Panc1 (cell line): ENCODE measurements around the gene TTBK1. TPM values are rescaled to one million over a fixed set of nuclear protein-coding genes. Genes with fewer than 3 reads are reported as not detected.

Source experiments
- ATAC-seq: fragments of 200-7000 bp; cut with Tn5 transposase; 2 replicates; pipeline ENCODE4 v1.9.1; 2020; ENCODE audit warnings: mild to moderate bottlenecking, moderate library complexity
- BruUV-seq: library from RNA; stranded (reverse); fragments of 400-500 nt; replicated peaks from 2 replicates; lab custom pipeline; 2021; lab: Mats Ljungman, UMichigan
- CTCF ChIA-PET: fragments of 300-600 bp; sonication (Branson Sonifier 250); formaldehyde crosslinking; loops from one replicate; lab custom pipeline; 2022; ENCODE audit warnings: antibody characterized with exemption; lab: Charles Lee
- POLR2A ChIA-PET: fragments of 300-600 bp; sonication (Branson Sonifier 250); formaldehyde crosslinking; loops from one replicate; lab custom pipeline; 2022; ENCODE audit warnings: antibody characterized with exemption; lab: Charles Lee
- DNase-seq: peaks from one replicate; pipeline ENCODE4 v3.0.0-alpha.2; 2010; ENCODE audit warnings: low read depth, low spot score
- H3K27ac ChIP-seq: 2 replicates; pipeline ENCODE4 v1.5.1; 2011; ENCODE audit warnings: mild to moderate bottlenecking, low read length, inconsistent platforms
- H3K27me3 ChIP-seq: fragments of 200-500 bp; sonication (Bioruptor generic); 2 replicates; pipeline ENCODE4 v1.6.0; 2014; ENCODE audit warnings: low read length, inconsistent platforms; ENCODE audit not compliant: control insufficient read depth, insufficient read depth
- H3K36me3 ChIP-seq: fragments of 200-500 bp; sonication (Bioruptor generic); 2 replicates; pipeline ENCODE4 v1.5.1; 2014; ENCODE audit warnings: inconsistent platforms, mild to moderate bottlenecking, low read length, moderate library complexity; ENCODE audit not compliant: control insufficient read depth, insufficient read depth
- H3K4me1 ChIP-seq: 2 replicates; pipeline ENCODE4 v1.5.1; 2011; ENCODE audit warnings: inconsistent platforms, mild to moderate bottlenecking, low read length, moderate library complexity; ENCODE audit not compliant: control insufficient read depth, insufficient read depth
- H3K4me3 ChIP-seq, 2 experiments: 2 replicates each; pipeline ENCODE4 v1.5.1; 2011 to 2012; ENCODE audit warnings: low read depth in 2 of 2, low read length in 2 of 2, mild to moderate bottlenecking in 2 of 2, inconsistent platforms in 1 of 2, moderate library complexity in 1 of 2
- H3K9me3 ChIP-seq: fragments of 200-500 bp; sonication (Bioruptor generic); 2 replicates; pipeline ENCODE4 v1.5.1; 2014; ENCODE audit warnings: low read depth, mild to moderate bottlenecking, inconsistent platforms, low read length, moderate library complexity; ENCODE audit not compliant: control insufficient read depth, insufficient read depth
- POLR2AphosphoS5 ChIP-seq: IDR thresholded peaks from 2 replicates; pipeline ENCODE4 v1.6.1; 2012; ENCODE audit warnings: mild to moderate bottlenecking, low read depth, low read length, moderate library complexity
- SIN3A ChIP-seq: IDR thresholded peaks from 2 replicates; pipeline ENCODE4 v1.6.1; 2012; ENCODE audit warnings: low read depth, mild to moderate bottlenecking, low read length, moderate library complexity, borderline replicate concordance; ENCODE audit not compliant: insufficient read depth
- TCF7L2 ChIP-seq: IDR thresholded peaks from 2 replicates; pipeline ENCODE4 v1.6.1; 2011; ENCODE audit warnings: mild to moderate bottlenecking, low read depth, low read length, inconsistent platforms
- in situ Hi-C: cut with HindIII; loops from 2 replicates; pipeline ENCODE4 v1.10.0; 2016; ENCODE audit warnings: low sequenced_read_pairs, low pct_unique_long_range_greater_than_20kb
- intact Hi-C: fragments of 100-400 bp; cut with micrococcal nuclease; formaldehyde crosslinking; loops from one replicate; pipeline ENCODE4 v1.10.0; 2022; ENCODE audit not compliant: unreplicated experiment
- total RNA-seq: library from RNA; stranded (reverse); gene quantifications from one replicate; pipeline ENCODE4 v1.2.1, GENCODE V29; 2021; ENCODE audit not compliant: unreplicated experiment
- TF ChIP-seq, protein P1 (sequence below): fragments of 450-650 bp; IDR thresholded peaks from 2 replicates; pipeline ENCODE4 v1.5.1; 2017; ENCODE audit warnings: mild to moderate bottlenecking
- TF ChIP-seq, protein P2 (sequence below), 2 experiments: IDR thresholded peaks; 2 replicates each; pipeline ENCODE4 v1.6.1; 2011 to 2012; ENCODE audit warnings: low read depth in 2 of 2, control low read depth in 1 of 2, low read length in 1 of 2, mild to moderate bottlenecking in 1 of 2, moderate library complexity in 1 of 2; ENCODE audit not compliant: insufficient read depth in 1 of 2

TTBK1 gene
- total RNA-seq, 1 experiment from 2014 or later = 0.10 TPM

DNA sequence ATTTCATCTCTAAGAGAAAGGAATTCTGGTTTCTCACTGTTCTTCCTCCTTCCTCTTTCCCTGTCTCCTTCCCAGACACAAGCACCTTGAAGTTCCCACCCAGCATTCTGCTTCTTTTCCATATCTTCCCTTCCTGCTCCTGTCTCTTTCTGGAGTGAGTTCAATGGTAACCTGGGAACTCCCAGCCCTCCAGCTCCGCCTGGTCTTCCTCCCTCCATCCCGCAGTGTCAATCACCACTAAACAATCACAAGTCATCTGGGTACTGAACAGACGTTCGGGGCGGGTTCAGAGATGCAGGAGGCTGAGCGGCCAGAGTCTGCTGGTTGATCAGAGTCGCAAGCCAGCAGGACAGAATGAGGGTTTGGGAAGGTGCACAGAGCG lies 7.7 kb downstream of the TTBK1 start:
- Histone ChIP-seq H3K4me3 (no peak overlapping the region), H3K36me3 (no peaks in the 10 kb centered on the region), H3K27ac (no peak overlapping the region), H3K27me3 (peaks cover 1% of the 10 kb centered on the region; the same call in 1 of the 2 replicates), H3K4me1 (peaks cover 9% of the 10 kb centered on the region), H3K9me3 (no peaks in the 10 kb centered on the region)
- no peak for TF ChIP-seq SIN3A
- ATAC-seq (no peak), DNase-seq (no peak)
- ChIA-PET POLR2A (no interaction called here), CTCF (no interaction called here)
- no TSS peak for BruUV-seq
- intact Hi-C loops (no loop called here), in situ Hi-C loops (no loop called here)

DNA sequence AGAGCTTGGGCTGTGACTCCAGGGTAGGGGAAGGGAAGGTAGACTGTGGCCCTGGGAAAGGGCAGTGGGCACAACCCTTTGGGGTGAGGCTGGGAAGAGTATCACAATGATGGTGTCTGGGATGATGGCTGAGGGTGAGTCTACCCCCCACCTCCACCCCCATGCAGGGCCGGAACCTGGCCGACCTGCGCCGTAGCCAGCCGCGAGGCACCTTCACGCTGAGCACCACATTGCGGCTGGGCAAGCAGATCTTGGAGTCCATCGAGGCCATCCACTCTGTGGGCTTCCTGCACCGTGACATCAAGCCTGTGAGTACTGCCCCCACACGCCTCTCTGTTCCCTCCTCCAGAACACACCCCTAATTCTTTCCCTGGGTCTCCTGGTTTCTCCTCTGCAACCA lies 10.1 kb downstream of the TTBK1 start:
- ChIA-PET CTCF (no interaction called here), POLR2A (interaction anchor here (0.6 kb wide), 2 partner anchors 19 to 83 kb away, joined by 4 read pairs; no protein-coding TSS in a partner anchor)
- no peaks in the 10 kb centered on the region for H3K36me3 ChIP-seq
- H3K27me3 ChIP-seq = no peaks in the 10 kb centered on the region; the same call in 1 of the 2 replicates
- no TSS peak for BruUV-seq
- no peaks in the 10 kb centered on the region; the same call in 1 of the 2 replicates for H3K4me1 ChIP-seq
- intact Hi-C loops (no loop called here), in situ Hi-C loops (no loop called here)
- TF ChIP-seq, protein P1, sequence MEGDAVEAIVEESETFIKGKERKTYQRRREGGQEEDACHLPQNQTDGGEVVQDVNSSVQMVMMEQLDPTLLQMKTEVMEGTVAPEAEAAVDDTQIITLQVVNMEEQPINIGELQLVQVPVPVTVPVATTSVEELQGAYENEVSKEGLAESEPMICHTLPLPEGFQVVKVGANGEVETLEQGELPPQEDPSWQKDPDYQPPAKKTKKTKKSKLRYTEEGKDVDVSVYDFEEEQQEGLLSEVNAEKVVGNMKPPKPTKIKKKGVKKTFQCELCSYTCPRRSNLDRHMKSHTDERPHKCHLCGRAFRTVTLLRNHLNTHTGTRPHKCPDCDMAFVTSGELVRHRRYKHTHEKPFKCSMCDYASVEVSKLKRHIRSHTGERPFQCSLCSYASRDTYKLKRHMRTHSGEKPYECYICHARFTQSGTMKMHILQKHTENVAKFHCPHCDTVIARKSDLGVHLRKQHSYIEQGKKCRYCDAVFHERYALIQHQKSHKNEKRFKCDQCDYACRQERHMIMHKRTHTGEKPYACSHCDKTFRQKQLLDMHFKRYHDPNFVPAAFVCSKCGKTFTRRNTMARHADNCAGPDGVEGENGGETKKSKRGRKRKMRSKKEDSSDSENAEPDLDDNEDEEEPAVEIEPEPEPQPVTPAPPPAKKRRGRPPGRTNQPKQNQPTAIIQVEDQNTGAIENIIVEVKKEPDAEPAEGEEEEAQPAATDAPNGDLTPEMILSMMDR = no peak
- TF ChIP-seq, protein P2, sequence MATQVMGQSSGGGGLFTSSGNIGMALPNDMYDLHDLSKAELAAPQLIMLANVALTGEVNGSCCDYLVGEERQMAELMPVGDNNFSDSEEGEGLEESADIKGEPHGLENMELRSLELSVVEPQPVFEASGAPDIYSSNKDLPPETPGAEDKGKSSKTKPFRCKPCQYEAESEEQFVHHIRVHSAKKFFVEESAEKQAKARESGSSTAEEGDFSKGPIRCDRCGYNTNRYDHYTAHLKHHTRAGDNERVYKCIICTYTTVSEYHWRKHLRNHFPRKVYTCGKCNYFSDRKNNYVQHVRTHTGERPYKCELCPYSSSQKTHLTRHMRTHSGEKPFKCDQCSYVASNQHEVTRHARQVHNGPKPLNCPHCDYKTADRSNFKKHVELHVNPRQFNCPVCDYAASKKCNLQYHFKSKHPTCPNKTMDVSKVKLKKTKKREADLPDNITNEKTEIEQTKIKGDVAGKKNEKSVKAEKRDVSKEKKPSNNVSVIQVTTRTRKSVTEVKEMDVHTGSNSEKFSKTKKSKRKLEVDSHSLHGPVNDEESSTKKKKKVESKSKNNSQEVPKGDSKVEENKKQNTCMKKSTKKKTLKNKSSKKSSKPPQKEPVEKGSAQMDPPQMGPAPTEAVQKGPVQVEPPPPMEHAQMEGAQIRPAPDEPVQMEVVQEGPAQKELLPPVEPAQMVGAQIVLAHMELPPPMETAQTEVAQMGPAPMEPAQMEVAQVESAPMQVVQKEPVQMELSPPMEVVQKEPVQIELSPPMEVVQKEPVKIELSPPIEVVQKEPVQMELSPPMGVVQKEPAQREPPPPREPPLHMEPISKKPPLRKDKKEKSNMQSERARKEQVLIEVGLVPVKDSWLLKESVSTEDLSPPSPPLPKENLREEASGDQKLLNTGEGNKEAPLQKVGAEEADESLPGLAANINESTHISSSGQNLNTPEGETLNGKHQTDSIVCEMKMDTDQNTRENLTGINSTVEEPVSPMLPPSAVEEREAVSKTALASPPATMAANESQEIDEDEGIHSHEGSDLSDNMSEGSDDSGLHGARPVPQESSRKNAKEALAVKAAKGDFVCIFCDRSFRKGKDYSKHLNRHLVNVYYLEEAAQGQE (IDR thresholded peaks at IDR 0.05; ENCODE audit: insufficient read depth in 1 of 2, low read depth in 2 of 2, low read length in 1 of 2) = no peak
- no peak for TF ChIP-seq SIN3A
- TF ChIP-seq POLR2AphosphoS5 = no peak
- no peak for TF ChIP-seq TCF7L2
- no peak overlapping the region for H3K4me3 ChIP-seq
- no peak overlapping the region for H3K27ac ChIP-seq
- no peaks in the 10 kb centered on the region for H3K9me3 ChIP-seq
- ATAC-seq (no peak), DNase-seq (no peak)

DNA sequence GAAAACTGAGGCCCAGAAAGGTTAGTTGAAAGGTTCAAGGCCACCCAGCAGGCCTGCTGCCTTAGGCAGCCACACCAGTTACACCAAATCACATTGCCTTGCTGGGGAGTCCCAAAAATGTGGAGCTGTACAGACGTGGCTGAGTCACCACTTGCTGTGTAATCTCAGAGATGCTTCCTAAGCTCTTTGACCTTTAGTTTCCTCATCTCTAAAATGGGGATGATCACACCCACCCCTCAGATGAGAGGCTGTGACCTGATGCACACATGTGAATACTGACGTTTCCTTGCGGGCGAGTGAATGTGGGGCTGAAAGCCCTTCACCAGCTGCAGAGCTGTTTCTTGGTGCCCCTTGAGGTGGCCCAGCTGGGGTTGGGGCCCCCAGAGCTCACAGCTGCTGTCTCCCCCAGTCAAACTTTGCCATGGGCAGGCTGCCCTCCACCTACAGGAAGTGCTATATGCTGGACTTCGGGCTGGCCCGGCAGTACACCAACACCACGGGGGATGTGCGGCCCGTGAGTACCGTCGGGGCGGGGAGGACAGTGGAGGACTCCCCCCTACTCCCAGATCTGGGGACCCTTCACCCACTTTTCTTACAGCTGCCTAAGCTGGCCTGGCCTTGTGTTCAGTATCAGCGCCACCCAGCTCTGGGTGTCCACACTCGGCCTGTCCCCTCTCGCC lies 11.0 kb downstream of the TTBK1 start:
- no peak for ATAC-seq
- Histone ChIP-seq H3K36me3 (no peaks in the 10 kb centered on the region), H3K27me3 (no peaks in the 10 kb centered on the region), H3K4me1 (no peaks in the 10 kb centered on the region; the same call in 1 of the 2 replicates), H3K4me3 (no peak overlapping the region), H3K27ac (no peak overlapping the region), H3K9me3 (no peaks in the 10 kb centered on the region)
- CTCF ChIA-PET = no interaction called here
- POLR2A ChIA-PET = interaction anchor here (0.6 kb wide), 1 partner anchor 41 kb away, joined by 3 read pairs; no protein-coding TSS in a partner anchor
- intact Hi-C loops = no loop called here
- BruUV-seq = no TSS peak
- in situ Hi-C loops = no loop called here
- TF ChIP-seq POLR2AphosphoS5 (no peak), TCF7L2 (no peak), SIN3A (no peak)
- TF ChIP-seq, protein P2 (IDR thresholded peaks at IDR 0.05; ENCODE audit: insufficient read depth in 1 of 2, low read depth in 2 of 2, low read length in 1 of 2) = no peak
- TF ChIP-seq, protein P1 = no peak
- DNase-seq = no peak
